Measurements from ENCODE around the gene COPS7A.

COPS7A gene

DNA sequence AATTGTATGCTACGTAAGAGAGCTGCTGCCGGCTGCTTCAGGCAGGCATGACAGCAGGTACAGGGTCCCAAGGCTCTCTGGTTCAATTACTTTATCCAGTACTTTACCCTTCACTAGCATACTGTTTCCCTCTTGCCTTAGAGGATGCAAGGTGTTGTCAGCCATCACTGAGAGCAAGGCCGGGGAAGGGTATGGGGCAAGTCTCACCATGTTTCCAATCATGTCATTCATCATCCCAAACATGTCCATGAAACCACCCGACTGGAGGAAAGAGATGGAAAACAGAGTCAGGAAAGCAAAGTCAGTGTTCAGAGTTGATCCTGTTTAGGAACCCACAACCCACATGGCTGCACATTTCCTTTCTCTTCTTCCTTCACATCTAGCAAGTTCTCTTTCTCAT is 26.7 kb downstream of the COPS7A start:
- no peak for DNase-seq

DNA sequence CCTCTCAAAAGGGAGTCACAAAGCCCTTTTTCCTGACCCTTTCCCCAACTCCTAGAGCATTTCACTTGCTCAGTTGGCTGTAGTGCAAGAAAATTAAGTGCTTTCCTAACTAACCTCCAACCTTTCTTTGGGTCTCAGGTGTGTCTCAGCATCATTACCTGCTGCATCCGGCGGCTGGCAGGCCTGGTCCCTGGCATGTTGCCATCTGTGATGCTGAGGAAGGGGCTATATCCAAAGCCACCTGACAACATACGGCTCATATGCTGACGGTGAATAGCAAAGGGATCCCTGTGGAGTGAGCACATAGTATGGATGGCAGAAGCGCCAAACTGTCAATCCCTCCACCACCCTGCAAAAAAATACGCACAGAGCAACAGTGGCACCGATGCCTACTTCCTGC is 27.9 kb downstream of the COPS7A start:
- no peak for DNase-seq

DNA sequence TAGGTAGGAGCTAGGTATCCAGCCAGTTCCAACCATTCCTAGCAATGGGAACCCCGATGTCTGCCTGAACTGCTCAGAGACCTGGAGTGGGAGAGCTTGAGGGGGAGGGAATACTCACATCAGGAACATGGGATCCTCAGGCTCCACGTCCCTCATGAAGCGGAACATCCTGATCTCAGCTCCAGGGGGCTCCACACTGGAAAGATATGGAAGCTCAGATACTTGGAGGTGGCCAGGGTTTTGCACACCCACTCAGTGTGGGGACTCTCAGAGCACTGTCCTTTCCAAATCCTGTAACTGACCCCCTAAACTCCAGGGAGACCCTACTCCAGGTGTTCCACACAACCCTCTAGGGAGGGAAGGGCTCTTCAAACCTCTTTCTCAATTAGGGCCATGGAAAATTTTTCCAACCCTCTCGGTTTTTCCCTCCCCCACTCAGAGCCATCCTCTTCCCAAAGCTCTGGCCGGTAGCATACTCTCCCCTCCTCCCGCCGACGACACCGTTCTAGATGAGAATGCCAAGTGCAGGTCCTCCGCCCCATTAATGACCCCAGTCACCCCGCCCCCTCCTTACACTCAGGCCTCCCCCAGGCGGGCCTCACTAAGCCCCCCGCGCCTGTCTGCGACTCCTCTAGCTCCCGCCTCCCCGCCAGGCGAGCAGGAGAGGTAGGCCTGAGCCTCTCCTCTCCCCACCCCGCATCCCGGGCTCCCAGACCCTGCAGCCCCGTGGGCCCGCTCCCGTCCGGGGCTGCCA is 28.5 kb downstream of the COPS7A start:
- peak in 25 of 56 donors; percentile 12 to 75 (median 38) for DNase-seq

DNA sequence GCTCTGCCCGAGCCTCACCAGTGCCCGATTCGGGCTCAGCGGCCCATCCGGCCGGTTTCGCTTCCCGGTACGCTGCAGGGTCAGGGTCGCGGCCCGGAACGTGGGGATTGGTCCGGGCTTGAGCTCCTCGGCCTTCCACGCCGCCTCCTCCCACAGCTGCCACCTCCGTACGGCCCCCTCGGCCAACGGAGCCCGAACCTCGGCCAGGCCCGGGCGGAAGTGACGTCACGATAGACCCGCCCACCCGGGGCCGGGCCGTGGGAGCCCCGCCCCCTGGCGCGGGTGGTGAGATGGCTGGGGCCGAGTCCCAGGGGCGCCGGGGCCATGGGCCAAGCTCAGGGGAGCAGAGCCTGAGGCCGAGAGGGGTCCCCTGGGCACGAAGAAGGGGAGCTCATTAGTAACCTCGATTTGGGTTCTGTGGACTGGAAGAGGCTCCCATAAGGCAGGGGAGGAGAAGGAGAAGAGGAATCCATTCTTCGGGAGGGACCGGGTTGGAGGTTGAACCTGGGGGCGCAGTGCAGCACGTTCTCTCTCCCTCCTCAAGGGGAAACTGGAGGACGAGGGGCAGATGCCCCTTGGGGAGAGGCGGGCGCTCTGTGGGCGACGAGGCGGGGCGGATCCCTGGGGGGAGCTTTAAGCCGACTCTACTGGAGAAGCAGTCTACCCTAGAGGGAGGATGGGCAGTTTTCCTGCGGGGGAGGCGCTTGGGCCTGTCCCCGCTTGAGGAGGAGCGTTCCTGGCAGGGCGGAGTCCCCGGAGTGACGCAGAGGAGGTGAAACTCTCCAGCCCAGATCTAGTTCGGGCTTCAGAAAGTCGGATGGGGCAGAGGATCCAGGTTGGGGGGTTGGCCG is 29.3 kb downstream of the COPS7A start, which contains the start of gene MLF2:
Gene MLF2 (minus strand): TSS at position 221 of the 851 bp plus-strand sequence. CDS start 807 bp downstream, outside the sequence.
- DNase-seq, result peak; percentile 66 to 97 (median 92)

DNA sequence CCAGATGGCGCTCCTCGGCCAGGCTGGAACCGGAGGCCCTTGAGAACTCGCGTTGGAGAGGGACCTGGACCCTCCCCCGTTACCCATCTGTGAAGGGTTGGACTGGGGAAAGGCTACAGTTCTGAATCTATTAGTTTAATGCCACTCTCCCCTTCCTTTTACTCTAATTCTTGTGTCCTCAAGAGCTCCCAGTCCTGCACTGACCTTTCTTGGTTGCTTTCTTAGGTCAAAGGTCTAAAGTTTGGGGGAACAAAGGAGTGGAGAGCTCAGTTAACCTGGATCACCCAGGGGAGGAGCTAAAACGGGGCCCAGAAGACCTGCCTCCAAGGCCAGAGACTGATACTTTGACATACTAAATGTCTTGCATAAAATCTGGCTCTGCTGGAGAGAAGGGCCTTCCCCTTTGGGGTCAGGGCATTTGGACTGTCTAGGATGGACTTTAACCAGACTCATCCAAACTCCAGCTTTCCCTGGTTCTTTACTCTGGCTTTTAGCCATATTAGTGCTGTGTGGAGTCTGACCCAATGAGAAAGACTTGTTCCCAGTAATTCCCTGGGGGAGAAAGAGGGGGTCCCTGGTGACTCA is 30.0 kb downstream of the COPS7A start:
- DNase-seq, result no peak

DNA sequence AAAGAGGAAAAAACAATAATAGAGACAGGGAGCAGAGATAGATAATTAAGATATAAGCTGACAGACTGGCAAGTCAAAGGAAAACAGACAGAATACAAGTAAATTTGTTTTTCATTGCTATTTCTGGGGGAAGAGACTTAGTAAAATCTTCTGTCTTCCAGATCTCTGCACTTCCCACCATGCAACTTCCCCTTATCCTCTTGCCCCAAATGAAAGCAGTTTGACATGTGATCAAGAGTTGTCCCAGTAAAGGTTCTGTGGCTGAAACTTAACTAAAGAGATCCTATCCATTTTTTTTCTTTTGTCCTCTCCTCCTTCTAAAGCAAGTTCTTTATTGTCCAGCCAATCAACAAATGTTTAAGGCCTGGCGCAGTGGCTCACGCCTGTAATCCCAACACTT is 30.6 kb downstream of the COPS7A start:
- no peak for DNase-seq

DNA sequence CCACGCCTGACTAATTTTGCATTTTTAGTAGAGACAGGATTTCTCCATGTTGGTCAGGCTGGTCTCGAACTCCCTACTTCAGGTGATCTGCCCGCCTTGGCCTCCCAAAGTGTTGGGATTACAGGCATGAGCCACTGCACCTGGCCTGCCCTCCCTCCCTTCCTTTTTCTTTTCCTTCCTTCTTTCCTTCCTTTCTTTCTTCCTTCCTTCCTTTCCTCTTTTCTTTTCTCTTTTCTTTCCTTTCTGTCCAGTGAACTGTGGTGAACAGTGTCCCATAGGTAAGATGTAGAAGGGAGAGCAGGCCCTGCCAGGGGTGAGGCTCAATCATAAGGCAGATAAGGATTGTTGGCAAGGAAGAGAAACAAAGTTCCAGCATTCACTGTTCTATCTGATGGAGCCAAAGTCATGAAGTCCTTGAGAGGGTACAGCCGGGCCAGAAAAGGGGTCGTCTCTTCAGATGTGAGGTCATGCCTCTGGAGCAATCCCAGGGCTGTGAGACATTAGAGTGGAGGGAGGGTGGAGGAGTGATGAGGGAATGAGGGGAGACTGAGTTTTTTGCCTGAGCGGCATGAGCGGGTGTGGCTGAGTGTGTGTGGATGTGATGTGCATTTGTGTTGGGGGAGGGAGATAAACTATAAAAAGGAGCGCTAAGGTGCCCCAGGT is 33.3 kb downstream of the COPS7A start:
- no peak for DNase-seq

DNA sequence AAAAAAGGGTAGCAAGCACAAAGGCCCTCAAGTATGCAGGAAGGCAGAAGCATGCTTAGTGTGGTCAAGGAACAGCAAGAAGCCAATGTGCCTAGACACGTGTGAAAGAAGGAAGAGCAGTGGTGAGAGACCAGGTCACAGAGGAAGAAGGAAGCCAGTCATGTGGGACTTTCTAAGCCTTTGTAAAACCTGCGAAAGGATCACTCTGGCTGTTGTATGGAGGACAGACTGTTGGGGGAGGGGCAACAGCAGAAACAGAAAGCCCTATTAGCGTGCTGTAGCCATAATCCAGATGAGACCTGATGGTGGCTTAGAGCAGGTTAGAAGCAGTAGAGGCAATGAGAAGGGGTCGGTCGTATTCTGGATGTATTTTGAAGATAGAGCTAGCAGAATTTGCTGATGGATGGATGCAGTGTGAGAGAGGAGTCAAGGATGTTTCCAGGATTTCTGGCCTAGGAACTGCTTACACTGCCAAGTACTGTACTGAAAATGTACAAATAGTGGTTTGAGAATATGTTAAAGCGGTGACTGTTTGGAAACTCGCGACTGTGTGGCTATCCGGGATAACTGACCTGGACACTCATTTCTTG is 34.8 kb downstream of the COPS7A start:
- DNase-seq, result no peak

DNA sequence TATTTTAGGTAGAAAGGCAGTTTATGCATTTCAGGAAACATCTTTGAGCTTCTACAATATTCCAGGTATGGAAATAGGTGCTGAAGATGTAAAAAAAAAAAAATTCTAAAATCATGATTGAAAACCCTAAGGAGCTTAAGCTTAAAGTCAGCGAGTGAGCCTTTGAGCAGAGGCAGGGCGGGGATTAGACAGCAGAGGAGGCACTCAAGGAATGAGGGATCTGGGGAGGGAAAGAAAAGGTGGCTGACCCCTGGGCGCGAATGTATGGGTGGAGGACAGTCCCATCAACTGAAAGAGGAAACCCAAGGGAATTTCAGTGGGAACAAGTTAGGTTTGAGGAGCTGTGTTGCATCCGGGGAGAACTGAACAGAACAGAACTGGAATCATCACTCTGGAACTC is 35.9 kb downstream of the COPS7A start:
- no peak for DNase-seq

DNA sequence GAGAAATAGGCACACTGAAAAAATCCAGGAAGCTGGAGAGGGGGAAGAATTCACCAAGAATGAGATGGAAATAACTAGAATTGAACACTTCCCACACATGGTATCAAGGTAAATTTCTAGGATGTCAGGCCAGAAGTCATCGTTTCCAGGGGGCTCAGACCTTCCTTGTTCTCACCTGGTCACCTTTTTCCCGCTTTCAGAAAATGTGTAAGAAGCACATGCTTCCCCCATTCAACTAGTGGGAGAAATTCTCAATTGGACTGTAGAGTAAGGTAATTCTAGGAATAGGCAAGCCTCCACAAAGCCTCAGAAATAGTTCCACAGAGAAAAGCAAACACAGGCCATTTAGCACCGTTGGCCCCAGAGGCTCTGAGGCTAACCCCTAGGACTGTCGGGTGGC is 39.5 kb downstream of the COPS7A start:
- no peak for DNase-seq

DNA sequence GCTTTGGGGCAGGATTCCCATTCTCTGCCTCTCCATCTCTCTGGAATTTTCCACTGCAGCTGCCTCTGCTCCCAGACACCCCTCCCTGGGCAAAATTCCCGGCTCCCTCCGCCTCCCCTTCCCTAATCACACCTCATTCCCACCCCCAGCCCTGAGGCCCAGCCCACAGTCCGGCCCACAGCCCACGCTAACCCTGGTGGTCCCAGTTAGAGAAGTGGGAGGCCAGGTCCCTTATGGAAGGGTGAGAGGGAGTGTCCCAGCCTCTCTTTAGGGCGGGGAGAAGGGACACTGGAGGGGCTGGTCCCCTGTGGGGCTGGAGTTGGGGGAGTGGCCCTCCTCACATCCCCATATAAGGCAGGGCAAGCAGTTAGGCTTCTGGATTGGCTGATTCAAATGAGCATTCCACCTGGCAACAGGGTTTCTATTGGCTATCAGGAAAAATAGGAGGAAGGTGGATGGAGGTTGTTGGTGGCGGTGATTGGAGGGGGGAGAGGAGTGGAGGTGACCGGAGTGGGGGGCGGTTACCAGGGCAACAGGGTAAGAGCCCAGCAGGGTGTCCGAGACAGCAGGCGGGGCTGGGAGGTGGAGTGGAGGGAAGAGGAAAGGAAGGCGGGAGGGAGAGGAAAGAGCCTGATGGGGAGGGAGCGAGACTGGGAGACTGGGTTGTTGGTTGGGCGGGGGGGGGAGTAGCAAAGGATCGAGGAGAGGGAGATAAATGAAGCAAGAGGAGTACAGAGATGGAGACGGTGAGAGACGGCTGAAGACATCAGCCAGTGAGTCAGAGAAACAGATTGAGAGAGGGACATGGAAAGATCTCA is 40.4 kb downstream of the COPS7A start:
- peak; percentile 45 to 96 (median 85) for DNase-seq

DNA sequence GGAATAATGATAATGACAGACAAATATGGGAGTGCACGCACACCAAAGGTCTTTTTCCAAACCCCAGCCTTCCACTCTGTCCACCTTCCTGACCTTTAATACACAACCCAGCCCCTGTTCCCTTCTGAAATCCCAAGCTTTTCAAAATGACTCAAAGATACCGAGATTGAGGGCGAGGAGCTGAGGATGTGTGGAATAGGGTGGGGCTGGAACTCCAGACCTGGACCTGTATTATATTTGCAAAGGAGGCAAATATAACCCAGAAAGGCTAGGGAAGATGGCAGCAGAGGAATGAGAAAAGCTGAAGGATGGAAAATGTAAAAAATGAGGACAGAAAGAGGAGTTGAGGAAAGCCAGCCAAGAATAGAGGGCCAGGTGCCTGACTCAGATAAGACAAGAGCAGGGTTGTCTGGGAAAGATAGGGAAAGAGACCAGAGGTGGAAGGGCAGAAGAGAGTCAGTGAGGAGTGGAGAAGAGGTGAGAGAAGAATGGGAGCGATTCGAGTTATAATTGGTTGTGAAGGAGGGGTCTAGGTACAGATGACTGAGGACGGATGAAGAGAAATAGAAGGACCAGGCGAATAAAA is 41.3 kb downstream of the COPS7A start:
- DNase-seq, result peak in 1 of 56 donors; percentile 40

DNA sequence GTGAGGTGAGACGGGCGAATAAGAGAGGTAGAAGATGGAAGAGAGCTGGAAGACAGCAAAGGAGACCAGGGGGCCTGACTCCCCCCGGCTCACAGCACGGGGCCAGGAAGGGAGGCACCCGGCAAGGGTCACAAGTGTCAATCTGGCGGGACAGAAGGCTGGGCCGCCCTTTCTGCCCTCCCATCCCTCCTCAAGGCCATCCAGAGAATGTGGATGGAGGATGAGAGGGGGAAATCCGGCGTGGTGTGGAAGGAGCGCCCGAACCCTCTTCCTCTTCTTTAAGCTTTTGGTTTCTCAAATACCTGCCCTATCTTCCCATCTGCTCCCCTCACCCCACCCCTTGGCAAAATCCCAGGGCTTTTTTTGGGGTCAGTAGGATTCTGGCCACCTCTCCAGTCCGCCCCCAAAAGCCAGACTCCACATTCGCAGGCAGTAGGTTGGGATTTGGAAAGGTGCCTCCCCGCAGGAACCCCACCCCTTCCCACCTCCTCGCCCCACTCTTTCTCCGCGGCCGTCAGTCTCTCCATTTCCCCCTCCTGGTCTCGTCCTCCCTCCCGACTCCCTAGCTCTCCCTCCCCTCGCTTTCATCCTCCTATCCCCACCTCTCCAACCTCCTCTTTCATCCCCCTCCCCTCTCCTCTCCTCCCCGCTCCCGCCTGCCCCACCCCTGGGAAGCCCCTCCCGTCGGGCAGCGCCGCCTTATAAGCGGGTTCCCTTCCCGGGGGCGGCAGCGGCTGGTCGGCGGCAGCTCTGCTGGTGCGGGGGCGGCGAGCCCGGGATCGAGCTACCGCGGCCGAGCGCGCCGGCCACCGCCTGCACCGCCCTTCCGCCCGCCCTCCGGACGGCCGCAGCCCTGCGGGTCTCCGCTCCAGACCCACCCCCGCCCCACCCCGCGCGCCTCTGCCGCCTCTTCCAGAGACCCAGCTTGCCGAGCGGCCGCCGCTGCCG is 42.1 kb downstream of the COPS7A start, which contains the start of gene PTMS:
Gene PTMS (plus strand): TSS at position 730 of the 948 bp plus-strand sequence. CDS start 343 bp downstream, outside the sequence.
- DNase-seq, result peak in 48 of 56 donors; percentile 9 to 88 (median 57)

DNA sequence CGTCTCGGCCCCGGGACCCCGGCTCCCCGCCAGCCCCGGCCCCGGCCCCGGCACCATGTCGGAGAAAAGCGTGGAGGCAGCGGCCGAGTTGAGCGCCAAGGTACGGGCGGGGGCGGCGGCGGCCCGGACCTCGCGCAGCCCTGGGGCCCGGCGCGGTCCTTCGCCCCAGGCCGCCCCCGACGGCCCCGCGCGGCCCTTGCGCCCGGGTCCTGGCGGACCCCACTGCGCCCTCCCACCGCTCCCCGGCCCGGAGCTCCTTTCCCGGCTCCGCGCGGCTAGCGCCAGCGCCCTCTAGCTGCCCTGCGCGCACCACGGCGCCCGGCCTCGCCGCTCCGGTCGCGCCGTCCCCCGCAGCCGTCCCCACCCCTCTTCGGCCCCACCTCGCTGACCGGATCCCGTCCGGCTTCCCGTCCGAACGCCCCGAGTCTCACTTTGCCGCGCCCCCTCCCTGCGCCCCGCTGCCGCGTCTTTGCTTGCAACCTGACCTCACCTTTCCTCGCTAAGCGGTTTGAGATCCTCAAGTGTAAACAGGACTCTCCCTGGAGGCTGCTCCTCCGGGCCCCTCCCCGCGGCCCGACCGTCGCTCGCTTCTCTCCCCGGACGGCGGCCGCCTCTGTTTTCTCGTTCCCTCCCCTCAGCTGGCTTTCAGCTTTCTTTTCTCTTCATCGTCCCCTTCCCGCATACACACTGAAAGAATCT is 43.0 kb downstream of the COPS7A start:
- peak in 46 of 56 donors; percentile 10 to 78 (median 44) for DNase-seq

DNA sequence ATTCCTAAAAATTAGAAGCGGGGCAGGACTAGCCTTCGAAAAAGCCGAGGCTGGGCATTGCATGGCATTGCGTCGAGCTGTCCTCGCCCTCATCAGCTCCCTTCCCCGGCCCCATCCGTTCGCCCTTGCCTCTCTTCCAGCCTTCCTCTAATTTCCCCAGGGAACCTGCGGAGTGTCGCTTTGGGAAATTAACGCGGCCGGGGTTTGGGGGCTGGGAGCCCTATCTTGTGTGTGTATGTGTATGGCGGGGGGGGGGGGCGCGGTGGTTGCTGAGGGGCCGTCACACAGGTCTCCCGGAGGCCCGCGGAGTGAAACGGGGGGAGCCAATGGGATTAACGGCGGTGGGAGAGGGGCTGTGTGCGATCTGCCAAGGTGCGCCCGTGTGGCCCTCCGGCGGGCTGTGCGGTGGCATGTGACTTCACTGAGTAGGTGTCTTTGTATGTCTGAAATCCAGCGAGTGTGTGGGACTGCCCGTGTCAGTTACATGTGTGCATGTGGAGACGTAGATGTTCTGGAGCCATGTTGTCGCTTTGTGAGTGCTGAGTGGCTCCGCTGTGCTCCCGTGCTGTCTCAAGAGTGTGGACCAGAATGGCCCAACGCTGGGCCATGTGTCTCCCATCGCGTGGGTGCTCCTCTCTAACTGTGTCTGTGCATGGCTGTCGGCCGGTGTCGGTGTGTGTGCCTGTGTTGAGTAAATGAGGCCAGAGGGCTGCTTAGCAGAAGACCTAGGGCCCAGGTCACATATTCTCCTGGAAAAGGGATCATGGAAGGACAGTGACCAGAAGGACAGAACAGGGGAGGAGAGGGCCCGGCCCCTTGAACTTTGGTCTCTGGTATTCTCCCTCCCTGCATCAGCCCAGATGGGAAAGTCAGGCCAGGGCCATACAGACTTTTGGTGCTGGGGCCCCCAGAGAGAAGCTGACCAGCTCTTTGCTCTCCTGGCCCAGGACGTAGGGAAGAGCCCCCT is 43.8 kb downstream of the COPS7A start:
- peak in 35 of 56 donors; percentile 22 to 83 (median 46) for DNase-seq

DNA sequence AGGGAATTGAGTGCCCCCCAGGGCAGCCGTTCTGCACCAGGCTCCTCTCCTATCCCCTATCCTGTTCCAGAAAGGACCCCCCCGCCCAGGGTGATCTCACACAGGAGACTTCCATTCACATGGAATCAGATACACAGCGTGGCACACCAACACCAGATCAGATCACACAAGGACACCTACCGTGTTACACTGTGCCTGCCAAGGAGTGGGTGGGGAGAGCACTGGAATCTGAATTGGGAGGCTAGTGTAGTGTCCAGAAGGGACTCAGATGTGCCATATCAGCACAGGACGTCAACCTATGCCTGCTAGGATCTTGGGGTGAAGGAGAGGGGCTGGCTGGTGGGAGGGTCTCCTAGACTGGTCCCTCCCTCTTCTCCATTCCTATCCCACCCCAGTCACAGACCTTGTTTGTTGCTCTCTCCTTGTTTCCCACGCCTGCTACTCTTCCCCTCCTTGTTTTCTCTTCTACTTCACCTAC is 44.6 kb downstream of the COPS7A start:
- DNase-seq, result no peak

All from nucleus accumbens (tissue), 56 donors.